H7 (cell line): Measurements from ENCODE around the gene PDGFA. TPM values are rescaled to one million over a fixed set of nuclear protein-coding genes. Genes with fewer than 3 reads are reported as not detected.

Source experiments
- DNase-seq: peaks from one replicate; pipeline ENCODE4 v3.0.0; 2012
- H3K27me3 ChIP-seq: 2 replicates; pipeline ENCODE4 v1.6.0; 2011; ENCODE audit warnings: mild to moderate bottlenecking, low read length; ENCODE audit not compliant: control insufficient read depth, insufficient read depth
- H3K36me3 ChIP-seq: replicated peaks from 2 replicates; pipeline ENCODE4 v1.5.1; 2011; ENCODE audit warnings: low read length; ENCODE audit not compliant: control insufficient read depth, insufficient read depth
- H3K4me3 ChIP-seq: 2 replicates; pipeline ENCODE4 v1.5.1; 2011; ENCODE audit warnings: low read depth, mild to moderate bottlenecking, control low read depth, low read length, moderate library complexity; ENCODE audit not compliant: insufficient read depth
- total RNA-seq: library from RNA; depleted of rRNA; stranded (reverse); fragments of >200 nt; shearing (Covaris generic); gene quantifications from 2 replicates; pipeline ENCODE4 v1.2.3, GENCODE V29; 2014

Gene PDGFA
- total RNA-seq, 1 experiment from 2014 or later: 149 TPM

DNA sequence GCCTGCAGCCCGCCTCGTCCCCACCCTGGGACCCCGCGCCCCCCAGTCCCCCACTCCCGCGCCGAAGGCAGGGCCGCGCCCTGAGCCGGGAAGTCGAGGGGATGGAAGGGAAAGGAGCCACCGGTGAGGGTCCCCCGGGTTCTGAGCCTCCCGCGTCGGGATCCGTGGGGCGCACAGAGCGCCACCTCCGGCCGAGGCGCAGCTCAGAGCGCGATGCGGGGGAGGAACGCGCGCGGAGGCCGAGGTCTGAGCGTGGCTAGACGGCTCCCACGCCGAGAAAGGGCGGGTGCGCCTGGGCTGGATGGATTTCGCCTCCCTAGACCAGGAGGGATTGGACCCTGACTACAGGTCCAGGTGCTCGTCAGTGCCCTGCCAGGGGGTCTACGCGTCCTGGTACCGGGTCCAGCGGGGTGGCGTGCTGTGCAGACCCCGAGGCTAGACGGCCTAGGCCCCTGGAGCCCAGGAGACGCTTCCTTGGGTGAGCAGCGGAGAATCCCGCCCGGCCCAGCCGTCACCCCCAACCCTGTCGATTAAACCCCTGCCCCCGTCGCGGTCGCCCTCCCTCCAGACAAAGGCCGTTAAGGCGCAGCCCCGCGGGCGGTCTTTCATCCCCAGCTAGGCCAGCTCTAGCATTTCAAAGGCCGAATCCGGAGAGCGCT, 986 bp upstream of the PDGFA start:
- Histone ChIP-seq H3K27me3 (peaks cover 45% of the 10 kb centered on the region), H3K4me3 (peak overlapping the region; percentile 83), H3K36me3 (no peaks in the 10 kb centered on the region)
- DNase-seq: peak; percentile 87

DNA sequence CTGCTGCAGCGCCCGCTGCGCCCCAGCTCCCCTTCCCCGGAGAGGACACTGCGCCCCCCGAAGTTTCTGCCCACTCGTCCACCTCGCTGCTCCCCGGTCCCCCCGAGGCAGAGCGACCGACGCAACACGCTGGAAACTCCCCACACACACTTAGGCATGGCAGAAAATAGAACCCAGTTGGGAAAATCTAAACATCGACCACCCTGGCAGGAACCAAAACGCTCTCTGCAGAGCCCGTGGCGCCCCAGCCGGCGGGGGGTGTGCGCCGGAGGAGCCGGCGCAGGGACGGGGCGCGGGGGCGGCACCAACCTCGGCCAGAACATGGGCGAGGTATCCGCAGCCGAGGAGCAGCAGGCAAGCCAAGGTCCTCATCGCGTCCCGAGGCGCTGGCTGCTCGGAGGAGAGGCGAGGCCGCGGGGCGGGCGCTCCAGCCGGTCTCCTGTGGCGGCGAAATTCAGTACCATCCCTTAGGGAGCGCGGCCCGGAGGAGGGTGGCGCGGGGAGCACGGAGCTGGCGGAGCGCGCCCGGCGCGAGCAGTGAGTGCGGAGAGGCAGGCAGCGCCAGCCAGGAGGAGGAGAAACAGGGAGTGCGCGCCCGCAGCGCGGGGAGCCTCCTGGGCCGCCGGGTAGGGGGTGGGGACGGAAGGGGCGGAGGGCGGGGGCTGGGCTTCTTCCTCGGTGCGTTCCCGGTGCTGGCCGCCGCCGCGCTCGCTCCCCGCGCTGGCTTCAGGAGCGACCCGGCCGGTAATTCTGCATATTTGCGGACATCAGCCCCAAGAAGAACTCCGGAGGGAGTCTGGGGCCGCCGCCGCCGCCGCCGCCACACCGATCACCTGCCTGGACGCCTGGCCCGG, 789 bp downstream of the PDGFA start:
- H3K36me3 ChIP-seq: no peaks in the 10 kb centered on the region
- H3K4me3 ChIP-seq: peak overlapping the region; percentile 83
- peak; percentile 90 for DNase-seq
- peaks cover 44% of the 10 kb centered on the region for H3K27me3 ChIP-seq

- H3K36me3 ChIP-seq: no peaks in the 10 kb centered on the region
- H3K27me3 ChIP-seq: peaks cover 36% of the 10 kb centered on the region
- peak overlapping the region; percentile 83 for H3K4me3 ChIP-seq
- peak; percentile 92 for DNase-seq
Measured at GRCh38 chr7:517774-518629, 1.6 kb downstream of the PDGFA start.

- Histone ChIP-seq H3K27me3 (peaks cover 24% of the 10 kb centered on the region), H3K36me3 (no peaks in the 10 kb centered on the region), H3K4me3 (peak overlapping the region; percentile 83)
- peak; percentile 83 for DNase-seq
Measured at GRCh38 chr7:516606-517456, 2.8 kb downstream of the PDGFA start.

DNA sequence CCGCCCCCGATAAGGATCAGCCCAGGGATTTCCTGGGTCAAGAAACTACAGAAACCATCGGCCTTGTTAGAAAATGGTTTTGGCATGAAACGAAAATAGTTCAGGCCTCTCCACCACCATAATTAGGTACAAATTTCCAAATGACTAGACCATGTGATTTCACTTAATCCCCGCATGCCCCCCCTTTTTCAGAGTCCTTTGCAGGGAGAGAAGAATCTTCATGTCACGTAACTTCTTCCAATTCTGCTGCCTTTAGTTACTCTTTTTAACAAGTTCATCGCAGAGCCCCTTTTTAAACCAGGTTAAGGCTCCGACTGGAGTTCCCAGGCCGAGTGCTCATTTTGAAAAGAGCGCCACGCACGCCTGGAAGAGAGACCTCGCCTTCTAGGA, 3.4 kb downstream of the PDGFA start:
- no peaks in the 10 kb centered on the region for H3K36me3 ChIP-seq
- peak overlapping the region; percentile 13 for H3K4me3 ChIP-seq
- DNase-seq: no peak
- peaks cover 18% of the 10 kb centered on the region for H3K27me3 ChIP-seq

GRCh38 chr7:515628-516027, 4.0 kb downstream of the PDGFA start:
- Histone ChIP-seq H3K4me3 (peak overlapping the region; percentile 17), H3K27me3 (peaks cover 12% of the 10 kb centered on the region), H3K36me3 (no peaks in the 10 kb centered on the region)
- peak; percentile 80 for DNase-seq

GRCh38 chr7:514651-515598, 4.7 kb downstream of the PDGFA start:
- H3K36me3 ChIP-seq: no peaks in the 10 kb centered on the region
- H3K27me3 ChIP-seq: peaks cover 9% of the 10 kb centered on the region; the same call in 1 of the 2 replicates
- peak; percentile 82 for DNase-seq
- H3K4me3 ChIP-seq: peak overlapping the region; percentile 17

DNA sequence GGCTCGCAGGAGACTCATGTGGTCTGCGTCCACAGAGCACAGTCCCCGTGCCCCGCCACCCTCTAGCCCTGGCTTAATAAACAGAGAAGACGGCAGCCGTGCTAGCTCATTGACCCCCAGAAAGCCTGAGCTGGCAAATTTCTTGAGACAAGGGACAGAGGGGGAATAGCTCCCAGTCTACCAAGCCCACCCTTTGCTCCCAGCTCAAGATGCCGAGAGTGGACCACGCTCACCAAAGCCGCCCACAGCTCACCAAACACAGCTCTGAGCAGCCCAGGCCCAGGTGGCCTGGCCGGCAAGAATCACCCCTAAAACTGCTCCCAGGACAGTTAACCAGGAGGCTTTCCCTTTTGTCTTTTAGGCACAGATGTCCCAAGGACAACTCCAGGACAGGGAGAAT, 5.4 kb downstream of the PDGFA start:
- Histone ChIP-seq H3K27me3 (peaks cover 9% of the 10 kb centered on the region; the same call in 1 of the 2 replicates), H3K4me3 (no peak overlapping the region), H3K36me3 (no peaks in the 10 kb centered on the region; the same call in 1 of the 2 replicates)
- no peak for DNase-seq

DNA sequence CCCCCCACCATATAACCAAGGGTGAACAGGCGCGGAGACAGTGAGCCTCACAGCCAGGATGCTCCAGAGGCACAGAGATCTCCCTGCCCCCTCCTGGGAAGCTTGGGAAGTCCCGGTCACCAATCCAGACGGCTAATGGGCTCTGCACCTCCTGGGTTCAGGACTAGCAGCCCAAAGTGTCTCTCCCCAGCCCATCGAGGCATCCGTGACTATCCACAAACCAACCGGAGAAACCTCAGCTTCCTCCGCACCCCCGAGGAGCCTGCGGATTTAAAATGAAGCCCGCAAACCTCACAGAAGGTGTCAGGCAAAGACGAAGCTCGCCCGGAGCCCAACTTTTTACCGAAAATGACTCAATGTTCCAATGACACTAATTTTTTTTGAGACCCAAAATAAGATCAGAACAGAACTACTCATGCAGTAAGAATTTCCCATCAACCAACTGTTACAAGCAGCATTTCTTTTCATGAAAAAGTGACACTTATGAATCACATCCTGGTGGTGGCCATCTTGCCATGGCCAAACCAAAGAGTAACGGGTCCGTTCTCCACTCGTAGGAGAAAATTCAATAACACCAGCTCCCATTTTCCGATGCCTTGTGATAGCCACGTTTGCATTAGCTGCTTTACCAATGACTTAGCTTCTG, 6.0 kb downstream of the PDGFA start:
- Histone ChIP-seq H3K36me3 (no peaks in the 10 kb centered on the region; the same call in 1 of the 2 replicates), H3K27me3 (peaks cover 9% of the 10 kb centered on the region; the same call in 1 of the 2 replicates), H3K4me3 (no peak overlapping the region)
- no peak for DNase-seq

DNA sequence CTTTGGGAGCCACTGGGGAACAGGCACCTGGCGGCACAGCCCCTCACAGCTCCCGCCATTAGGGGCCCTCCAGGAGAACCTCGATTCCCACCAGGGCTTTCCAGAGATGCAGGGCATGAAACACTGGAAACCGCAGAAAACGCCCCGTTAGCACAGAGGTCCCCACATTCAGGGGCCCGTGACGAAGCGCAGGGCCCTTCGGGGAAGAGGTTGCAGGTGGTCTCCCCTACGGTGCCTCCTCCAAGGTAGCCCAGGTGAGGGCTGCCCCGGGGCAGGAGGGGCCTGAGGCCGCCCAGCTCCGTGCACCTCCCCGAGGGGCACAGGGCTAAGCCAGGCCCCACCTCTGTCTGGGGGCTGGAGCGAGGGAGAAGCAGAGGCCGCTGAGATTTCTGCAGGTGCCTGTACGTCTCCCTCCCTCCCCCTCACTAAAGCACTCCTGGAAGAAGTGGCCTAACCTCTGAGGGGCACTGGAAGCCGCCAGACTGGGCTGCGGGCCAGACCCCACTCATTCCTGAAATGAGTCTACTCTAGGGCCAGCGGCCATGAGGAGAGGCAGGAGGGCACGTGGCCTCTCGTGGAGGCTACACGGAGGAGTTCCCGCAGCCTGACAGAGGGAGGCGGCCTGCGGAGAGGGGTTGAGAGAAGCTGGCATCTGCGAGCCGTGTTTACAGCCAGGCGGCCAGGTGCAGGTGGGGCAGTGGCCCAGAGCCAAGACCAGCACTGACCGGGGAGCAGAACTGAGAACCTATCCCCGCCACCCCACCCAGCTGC, 6.9 kb downstream of the PDGFA start:
- no peak for DNase-seq

GRCh38 chr7:512146-512510, 7.5 kb downstream of the PDGFA start:
- Histone ChIP-seq H3K4me3 (no peak overlapping the region), H3K27me3 (peaks cover 5% of the 10 kb centered on the region; the same call in 1 of the 2 replicates), H3K36me3 (no peaks in the 10 kb centered on the region; the same call in none of the 2 replicates)
- DNase-seq: no peak

More for the DNA sequence above, 6.9 kb downstream of the PDGFA start:
- Histone ChIP-seq H3K36me3 (no peaks in the 10 kb centered on the region; the same call in 1 of the 2 replicates), H3K27me3 (peaks cover 7% of the 10 kb centered on the region; the same call in 1 of the 2 replicates), H3K4me3 (no peak overlapping the region)
